SK-N-SH (cell line): ENCODE results near the gene PKP4. TPM values are rescaled to one million over a fixed set of nuclear protein-coding genes. Genes with fewer than 3 reads are reported as not detected.

Experiments
- CTCF ChIA-PET: fragments of 300-600, 350-600 bp; formaldehyde crosslinking; extraction: SDS; loops from one replicate; lab custom pipeline; 2021; lab: Yijun Ruan, JAX
- POLR2A ChIA-PET: fragments of 350-600 bp; sonication (Branson Sonifier 250); formaldehyde crosslinking; extraction: SDS; loops from one replicate; lab custom pipeline; 2020; ENCODE audit warnings: antibody characterized with exemption, inconsistent platforms; lab: Yijun Ruan, JAX
- DNase-seq: peaks from one replicate; pipeline ENCODE4 v3.0.0; 2012
- H2AFZ ChIP-seq: fragments of 200-600 bp; sonication (generic); 2 replicates; pipeline ENCODE4 v1.8.1; 2016; ENCODE audit warnings: antibody characterized with exemption, mild to moderate bottlenecking, low read depth
- H3F3A ChIP-seq: fragments of 200-600 bp; sonication (generic); replicated peaks from 2 replicates; pipeline ENCODE3; 2016; ENCODE audit warnings: antibody characterized with exemption, mild to moderate bottlenecking; ENCODE audit not compliant: insufficient read depth
- H3K27ac ChIP-seq, 2 experiments: fragments of 200-500 bp in 1 of 2; fragments of 200-600 bp in 1 of 2; sonication (Bioruptor generic) in 1 of 2; sonication (generic), shearing (Covaris generic) in 1 of 2; 2 replicates each; pipeline versions ENCODE4 v1.5.1 to v1.6.1; 2014 to 2016; ENCODE audit warnings: low read depth in 2 of 2, inconsistent platforms in 1 of 2, low read length in 1 of 2, mild to moderate bottlenecking in 1 of 2, mixed read lengths in 1 of 2
- H3K27me3 ChIP-seq: fragments of 200-600 bp; sonication (generic), shearing (Covaris generic); 2 replicates; pipeline ENCODE4 v1.6.1; 2016; ENCODE audit warnings: mixed run types; ENCODE audit not compliant: insufficient read depth
- H3K36me3 ChIP-seq, 2 experiments: fragments of 200-500 bp in 1 of 2; fragments of 200-600 bp in 1 of 2; sonication (Bioruptor generic) in 1 of 2; sonication (generic) in 1 of 2; replicated peaks in 1 of 2; 2 replicates each; pipeline versions ENCODE3 to v1.5.1; 2014 to 2016; ENCODE audit warnings: low read length in 1 of 2, mild to moderate bottlenecking in 1 of 2; ENCODE audit not compliant: insufficient read depth in 2 of 2, control insufficient read depth in 1 of 2
- H3K4me1 ChIP-seq, 2 experiments: fragments of 200-500 bp in 1 of 2; fragments of 200-600 bp in 1 of 2; sonication (Bioruptor generic) in 1 of 2; sonication (generic), shearing (Covaris generic) in 1 of 2; 2 replicates each; pipeline versions ENCODE4 v1.5.1 to v1.6.1; 2014 to 2016; ENCODE audit warnings: low read depth in 1 of 2, low read length in 1 of 2, mixed run types in 1 of 2; ENCODE audit not compliant: insufficient read depth in 2 of 2, control insufficient read depth in 1 of 2
- H3K4me2 ChIP-seq: fragments of 200-600 bp; sonication (generic), shearing (Covaris generic); 2 replicates; pipeline ENCODE4 v1.6.1; 2017; ENCODE audit warnings: mixed run types
- H3K4me3 ChIP-seq, 2 experiments: fragments of 200-500 bp in 1 of 2; fragments of 200-600 bp in 1 of 2; sonication (Bioruptor generic) in 1 of 2; sonication (generic), shearing (Covaris generic) in 1 of 2; 2 replicates each; pipeline versions ENCODE4 v1.5.1 to v1.8.1; 2014 to 2016; ENCODE audit warnings: low read depth in 2 of 2, inconsistent platforms in 1 of 2, low read length in 1 of 2, mild to moderate bottlenecking in 1 of 2, mixed read lengths in 1 of 2, moderate library complexity in 1 of 2
- H3K79me2 ChIP-seq: fragments of 200-600 bp; sonication (generic); 2 replicates; pipeline ENCODE4 v1.8.1; 2017; ENCODE audit warnings: mild to moderate bottlenecking; ENCODE audit not compliant: insufficient read depth
- H3K9ac ChIP-seq: fragments of 200-600 bp; sonication (generic); 2 replicates; pipeline ENCODE4 v1.6.1; 2017; ENCODE audit warnings: mixed run types
- H3K9me2 ChIP-seq: fragments of 200-600 bp; sonication (generic); 2 replicates; pipeline ENCODE4 v1.6.1; 2017; ENCODE audit warnings: mixed run types
- H3K9me3 ChIP-seq: fragments of 200-600 bp; sonication (generic); 2 replicates; pipeline ENCODE4 v1.6.1; 2017; ENCODE audit warnings: mixed run types, mild to moderate bottlenecking, moderate library complexity
- H4K20me1 ChIP-seq: fragments of 200-600 bp; sonication (generic); 2 replicates; pipeline ENCODE4 v1.6.1; 2017; ENCODE audit warnings: mild to moderate bottlenecking, mixed run types; ENCODE audit not compliant: insufficient read depth
- EP300 ChIP-seq, 2 experiments: IDR thresholded peaks; 2 replicates each; pipeline versions ENCODE4 v1.4.0 to v1.6.1; 2012; ENCODE audit warnings: borderline replicate concordance in 1 of 2, low read depth in 1 of 2, low read length in 1 of 2
- FOSL2 ChIP-seq: IDR thresholded peaks from 2 replicates; pipeline ENCODE4 v1.4.0; 2012; ENCODE audit warnings: low read depth, mild to moderate bottlenecking, moderate library complexity, borderline replicate concordance
- GABPA ChIP-seq: IDR thresholded peaks from 2 replicates; pipeline ENCODE4 v1.4.0; 2012; ENCODE audit warnings: low read depth, mild to moderate bottlenecking
- NFIC ChIP-seq: IDR thresholded peaks from 2 replicates; pipeline ENCODE4 v1.4.0; 2012; ENCODE audit warnings: borderline replicate concordance
- NRF1 ChIP-seq: IDR thresholded peaks from 2 replicates; pipeline ENCODE4 v1.6.1; 2012; ENCODE audit warnings: low read depth, mild to moderate bottlenecking, low read length
- PBX3 ChIP-seq: IDR thresholded peaks from 2 replicates; pipeline ENCODE4; 2012
- POLR2AphosphoS5 ChIP-seq: IDR thresholded peaks from 2 replicates; pipeline ENCODE4 v1.6.1; 2012; ENCODE audit warnings: low read depth, low read length
- RCOR1 ChIP-seq: fragments of 150-350 bp; IDR thresholded peaks from 2 replicates; pipeline ENCODE4 v1.6.1; 2017; ENCODE audit warnings: antibody characterized with exemption, low read length
- RFX5 ChIP-seq: IDR thresholded peaks from 2 replicates; pipeline ENCODE4 v1.6.1; 2012; ENCODE audit warnings: mild to moderate bottlenecking, improper control_type of control experiment, low read length
- TAF1 ChIP-seq: IDR thresholded peaks from 2 replicates; pipeline ENCODE4 v1.6.1; 2012; ENCODE audit warnings: low read depth, mild to moderate bottlenecking, low read length, moderate library complexity, borderline replicate concordance
- TCF12 ChIP-seq: IDR thresholded peaks from 2 replicates; pipeline ENCODE4 v1.4.0; 2012
- TEAD4 ChIP-seq: IDR thresholded peaks from 2 replicates; pipeline ENCODE4 v1.4.0; 2012; ENCODE audit warnings: mild to moderate bottlenecking, borderline replicate concordance; ENCODE audit not compliant: insufficient read depth
- YY1 ChIP-seq: IDR thresholded peaks from 2 replicates; pipeline ENCODE4 v1.4.0; 2012; ENCODE audit warnings: low read depth, mild to moderate bottlenecking
- WGBS: methylation state at CpG from one replicate; pipeline ENCODE4 v1.1.6; 2017; ENCODE audit warnings: low lambda C conversion rate; 5-methylcytosine and 5-hydroxymethylcytosine counted together
- polyA plus RNA-seq, 3 experiments: library from polyadenylated mRNA; depleted of rRNA; stranded (reverse); fragments of >200 nt; gene quantifications; 2 replicates each; pipeline ENCODE4 v1.2.3, GENCODE V29; 2012
- TF ChIP-seq, protein P1 (sequence below): fragments of 150-350 bp; IDR thresholded peaks from 2 replicates; pipeline ENCODE4 v1.6.1; 2017; ENCODE audit warnings: antibody characterized with exemption, low read length, low read depth, borderline replicate concordance
- TF ChIP-seq, protein P2 (sequence below): fragments of 200-600 bp; sonication (generic); IDR thresholded peaks from 2 replicates; pipeline ENCODE4 v1.6.1; 2017; ENCODE audit warnings: antibody characterized with exemption, mild to moderate bottlenecking, moderate library complexity
- TF ChIP-seq, protein P3 (sequence below): IDR thresholded peaks from 2 replicates; pipeline ENCODE4 v1.6.1; 2012; ENCODE audit warnings: mild to moderate bottlenecking, low read depth, low read length, moderate library complexity
- TF ChIP-seq, protein P4 (sequence below): IDR thresholded peaks from 2 replicates; pipeline ENCODE4 v1.4.0; 2012; ENCODE audit warnings: low read depth, borderline replicate concordance

The PKP4 gene
- polyA plus RNA-seq, 1 of the 3 experiments (the other 2 are of a cell fraction): 10.9 TPM

DNA sequence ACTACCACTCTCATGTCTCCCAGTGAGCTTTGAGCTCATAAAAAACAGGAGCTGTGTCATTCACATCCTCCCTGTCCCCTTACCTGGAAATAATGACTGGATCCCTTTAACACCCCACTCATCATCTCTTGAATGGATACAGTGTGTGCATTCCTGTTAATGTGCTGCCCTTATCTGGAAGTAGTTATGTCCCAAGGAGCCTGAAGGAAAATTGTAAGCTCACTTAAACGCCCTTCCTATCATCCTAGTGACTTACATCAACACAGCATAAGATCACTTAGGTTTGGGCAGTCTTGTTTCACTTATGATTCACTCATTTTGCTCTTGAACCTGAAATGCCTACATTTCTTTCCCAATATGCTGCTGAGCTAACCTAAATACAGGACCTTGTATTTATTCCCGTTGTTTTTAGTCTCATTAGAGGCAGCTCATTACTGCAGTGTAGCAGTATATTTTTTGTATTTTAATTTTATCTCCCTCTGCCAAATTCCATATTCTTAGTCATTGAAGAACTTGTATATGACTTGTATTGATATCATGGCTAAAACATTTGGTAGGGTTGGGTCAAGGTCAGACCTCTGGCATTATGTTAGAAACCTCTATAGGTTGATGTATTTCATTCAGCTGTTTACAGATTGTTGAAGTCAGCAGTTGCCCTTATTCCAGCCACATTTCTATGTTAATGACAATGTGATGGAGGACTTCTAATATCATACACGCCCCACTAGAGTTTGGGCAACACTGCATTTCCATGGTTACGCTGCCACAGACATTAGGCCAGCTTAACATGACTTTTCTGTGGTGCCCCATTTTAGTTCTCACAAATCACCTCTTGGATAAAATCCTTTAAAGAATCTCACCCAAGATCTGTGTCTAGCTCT lies 72.9 kb downstream of the PKP4 start:
- Histone ChIP-seq H3K27me3 (no peaks in the 10 kb centered on the region), H3F3A (no peaks in the 10 kb centered on the region), H2AFZ (no peak overlapping the region), H3K9me2 (no peaks in the 10 kb centered on the region), H3K36me3 (no peaks in the 10 kb centered on the region), H3K9ac (no peak overlapping the region), H3K79me2 (no peaks in the 10 kb centered on the region; the same call in 1 of the 2 replicates), H4K20me1 (no peaks in the 10 kb centered on the region), H3K4me1 (peaks cover 0 to 7% of the 10 kb centered on the region in 2 experiments; a peak in 1 of 4 replicates), H3K27ac (peak overlapping the region in 1 of 2 experiments; percentile 17; a peak in 1 of 4 replicates), H3K4me2 (no peak overlapping the region), H3K9me3 (no peaks in the 10 kb centered on the region), H3K4me3 (no peak overlapping the region)
- no peak for DNase-seq
- ChIA-PET POLR2A (no interaction called here), CTCF (interaction anchor here (1.0 to 1.6 kb wide), 3 partner anchors 11 to 216 kb away, joined by 3 to 6 read pairs (median 3); no protein-coding TSS in a partner anchor)
- WGBS: 91% methylated on average over 4 of the region's 4 CpGs
- no peak for TF ChIP-seq RCOR1
- TF ChIP-seq TEAD4: no peak
- TF ChIP-seq FOSL2: no peak
- TF ChIP-seq POLR2AphosphoS5: no peak
- no peak for TF ChIP-seq NRF1
- TF ChIP-seq YY1: no peak
- TF ChIP-seq TAF1: no peak
- TF ChIP-seq NFIC: no peak
- TF ChIP-seq GABPA: no peak
- TF ChIP-seq PBX3: no peak
- no peak for TF ChIP-seq RFX5
- TF ChIP-seq, protein P1, sequence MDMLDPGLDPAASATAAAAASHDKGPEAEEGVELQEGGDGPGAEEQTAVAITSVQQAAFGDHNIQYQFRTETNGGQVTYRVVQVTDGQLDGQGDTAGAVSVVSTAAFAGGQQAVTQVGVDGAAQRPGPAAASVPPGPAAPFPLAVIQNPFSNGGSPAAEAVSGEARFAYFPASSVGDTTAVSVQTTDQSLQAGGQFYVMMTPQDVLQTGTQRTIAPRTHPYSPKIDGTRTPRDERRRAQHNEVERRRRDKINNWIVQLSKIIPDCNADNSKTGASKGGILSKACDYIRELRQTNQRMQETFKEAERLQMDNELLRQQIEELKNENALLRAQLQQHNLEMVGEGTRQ: no peak
- TF ChIP-seq TCF12: no peak

DNA sequence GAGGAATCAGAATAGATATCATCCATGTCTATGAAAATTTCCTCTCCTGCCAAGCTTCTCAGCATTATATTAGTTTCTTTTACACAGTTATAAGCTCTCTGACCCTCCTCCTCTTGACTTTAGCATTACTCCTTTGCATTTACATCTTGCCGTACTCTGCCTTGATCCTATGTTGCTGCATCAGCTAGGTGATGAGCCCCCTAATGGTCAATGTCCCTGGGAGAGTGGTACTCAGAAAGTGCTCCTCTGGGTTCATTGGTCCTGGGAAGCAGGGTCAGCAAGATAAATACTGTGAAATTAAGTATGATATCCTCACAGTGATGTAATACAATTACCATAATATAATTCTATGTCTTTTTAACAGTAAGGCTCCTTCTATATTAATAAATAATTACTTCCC lies 74.1 kb downstream of the PKP4 start:
- H3K36me3 ChIP-seq: peaks cover 0 to under 1% of the 10 kb centered on the region in 2 experiments
- H3K79me2 ChIP-seq: no peaks in the 10 kb centered on the region; the same call in 1 of the 2 replicates
- H3K27me3 ChIP-seq: no peaks in the 10 kb centered on the region
- H3K9me2 ChIP-seq: no peaks in the 10 kb centered on the region
- no peak overlapping the region for H3K27ac ChIP-seq
- DNase-seq: no peak
- no peak overlapping the region for H3K4me3 ChIP-seq
- H3K9me3 ChIP-seq: no peaks in the 10 kb centered on the region
- H4K20me1 ChIP-seq: no peaks in the 10 kb centered on the region
- H3K9ac ChIP-seq: no peak overlapping the region
- POLR2A ChIA-PET: interaction anchor here (0.6 kb wide), 1 partner anchor 23 kb away, joined by 4 read pairs; no protein-coding TSS in a partner anchor
- WGBS: 100% methylated on average over 1 of the region's 1 CpG
- no peak overlapping the region for H2AFZ ChIP-seq
- no peaks in the 10 kb centered on the region for H3F3A ChIP-seq
- H3K4me2 ChIP-seq: no peak overlapping the region
- CTCF ChIA-PET: interaction anchor here (1.6 kb wide), 1 partner anchor 215 kb away, joined by 6 read pairs; no protein-coding TSS in a partner anchor
- peaks cover 0 to 7% of the 10 kb centered on the region in 2 experiments; a peak in 1 of 4 replicates for H3K4me1 ChIP-seq
- TF ChIP-seq, protein P2, sequence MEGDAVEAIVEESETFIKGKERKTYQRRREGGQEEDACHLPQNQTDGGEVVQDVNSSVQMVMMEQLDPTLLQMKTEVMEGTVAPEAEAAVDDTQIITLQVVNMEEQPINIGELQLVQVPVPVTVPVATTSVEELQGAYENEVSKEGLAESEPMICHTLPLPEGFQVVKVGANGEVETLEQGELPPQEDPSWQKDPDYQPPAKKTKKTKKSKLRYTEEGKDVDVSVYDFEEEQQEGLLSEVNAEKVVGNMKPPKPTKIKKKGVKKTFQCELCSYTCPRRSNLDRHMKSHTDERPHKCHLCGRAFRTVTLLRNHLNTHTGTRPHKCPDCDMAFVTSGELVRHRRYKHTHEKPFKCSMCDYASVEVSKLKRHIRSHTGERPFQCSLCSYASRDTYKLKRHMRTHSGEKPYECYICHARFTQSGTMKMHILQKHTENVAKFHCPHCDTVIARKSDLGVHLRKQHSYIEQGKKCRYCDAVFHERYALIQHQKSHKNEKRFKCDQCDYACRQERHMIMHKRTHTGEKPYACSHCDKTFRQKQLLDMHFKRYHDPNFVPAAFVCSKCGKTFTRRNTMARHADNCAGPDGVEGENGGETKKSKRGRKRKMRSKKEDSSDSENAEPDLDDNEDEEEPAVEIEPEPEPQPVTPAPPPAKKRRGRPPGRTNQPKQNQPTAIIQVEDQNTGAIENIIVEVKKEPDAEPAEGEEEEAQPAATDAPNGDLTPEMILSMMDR: no peak
- no peak for TF ChIP-seq TCF12
- TF ChIP-seq, protein P3, sequence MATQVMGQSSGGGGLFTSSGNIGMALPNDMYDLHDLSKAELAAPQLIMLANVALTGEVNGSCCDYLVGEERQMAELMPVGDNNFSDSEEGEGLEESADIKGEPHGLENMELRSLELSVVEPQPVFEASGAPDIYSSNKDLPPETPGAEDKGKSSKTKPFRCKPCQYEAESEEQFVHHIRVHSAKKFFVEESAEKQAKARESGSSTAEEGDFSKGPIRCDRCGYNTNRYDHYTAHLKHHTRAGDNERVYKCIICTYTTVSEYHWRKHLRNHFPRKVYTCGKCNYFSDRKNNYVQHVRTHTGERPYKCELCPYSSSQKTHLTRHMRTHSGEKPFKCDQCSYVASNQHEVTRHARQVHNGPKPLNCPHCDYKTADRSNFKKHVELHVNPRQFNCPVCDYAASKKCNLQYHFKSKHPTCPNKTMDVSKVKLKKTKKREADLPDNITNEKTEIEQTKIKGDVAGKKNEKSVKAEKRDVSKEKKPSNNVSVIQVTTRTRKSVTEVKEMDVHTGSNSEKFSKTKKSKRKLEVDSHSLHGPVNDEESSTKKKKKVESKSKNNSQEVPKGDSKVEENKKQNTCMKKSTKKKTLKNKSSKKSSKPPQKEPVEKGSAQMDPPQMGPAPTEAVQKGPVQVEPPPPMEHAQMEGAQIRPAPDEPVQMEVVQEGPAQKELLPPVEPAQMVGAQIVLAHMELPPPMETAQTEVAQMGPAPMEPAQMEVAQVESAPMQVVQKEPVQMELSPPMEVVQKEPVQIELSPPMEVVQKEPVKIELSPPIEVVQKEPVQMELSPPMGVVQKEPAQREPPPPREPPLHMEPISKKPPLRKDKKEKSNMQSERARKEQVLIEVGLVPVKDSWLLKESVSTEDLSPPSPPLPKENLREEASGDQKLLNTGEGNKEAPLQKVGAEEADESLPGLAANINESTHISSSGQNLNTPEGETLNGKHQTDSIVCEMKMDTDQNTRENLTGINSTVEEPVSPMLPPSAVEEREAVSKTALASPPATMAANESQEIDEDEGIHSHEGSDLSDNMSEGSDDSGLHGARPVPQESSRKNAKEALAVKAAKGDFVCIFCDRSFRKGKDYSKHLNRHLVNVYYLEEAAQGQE: no peak
- no peak for TF ChIP-seq RFX5
- TF ChIP-seq, protein P4, sequence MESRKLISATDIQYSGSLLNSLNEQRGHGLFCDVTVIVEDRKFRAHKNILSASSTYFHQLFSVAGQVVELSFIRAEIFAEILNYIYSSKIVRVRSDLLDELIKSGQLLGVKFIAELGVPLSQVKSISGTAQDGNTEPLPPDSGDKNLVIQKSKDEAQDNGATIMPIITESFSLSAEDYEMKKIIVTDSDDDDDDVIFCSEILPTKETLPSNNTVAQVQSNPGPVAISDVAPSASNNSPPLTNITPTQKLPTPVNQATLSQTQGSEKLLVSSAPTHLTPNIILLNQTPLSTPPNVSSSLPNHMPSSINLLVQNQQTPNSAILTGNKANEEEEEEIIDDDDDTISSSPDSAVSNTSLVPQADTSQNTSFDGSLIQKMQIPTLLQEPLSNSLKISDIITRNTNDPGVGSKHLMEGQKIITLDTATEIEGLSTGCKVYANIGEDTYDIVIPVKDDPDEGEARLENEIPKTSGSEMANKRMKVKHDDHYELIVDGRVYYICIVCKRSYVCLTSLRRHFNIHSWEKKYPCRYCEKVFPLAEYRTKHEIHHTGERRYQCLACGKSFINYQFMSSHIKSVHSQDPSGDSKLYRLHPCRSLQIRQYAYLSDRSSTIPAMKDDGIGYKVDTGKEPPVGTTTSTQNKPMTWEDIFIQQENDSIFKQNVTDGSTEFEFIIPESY: no peak
- TF ChIP-seq EP300 (IDR thresholded peaks at IDR 0.05; ENCODE audit: borderline replicate concordance in 1 of 2, low read depth in 1 of 2, low read length in 1 of 2): no peak
